ENCODE measurements around the gene FBXO5. TPM values are rescaled to one million over a fixed set of nuclear protein-coding genes. Genes with fewer than 3 reads are reported as not detected.
A peak's percentile ranks its signal among the peaks of the same experiment; 100 is the strongest.
"Not testable (repeated sequence)": the region's sequence is repeated elsewhere in the genome, so short reads cannot be mapped to it uniquely, and the experiment has no call there.

FBXO5 gene
- total RNA-seq, 4 donors from 2014 or later = 0.66 to 3.9 (median 1.8) TPM

DNA sequence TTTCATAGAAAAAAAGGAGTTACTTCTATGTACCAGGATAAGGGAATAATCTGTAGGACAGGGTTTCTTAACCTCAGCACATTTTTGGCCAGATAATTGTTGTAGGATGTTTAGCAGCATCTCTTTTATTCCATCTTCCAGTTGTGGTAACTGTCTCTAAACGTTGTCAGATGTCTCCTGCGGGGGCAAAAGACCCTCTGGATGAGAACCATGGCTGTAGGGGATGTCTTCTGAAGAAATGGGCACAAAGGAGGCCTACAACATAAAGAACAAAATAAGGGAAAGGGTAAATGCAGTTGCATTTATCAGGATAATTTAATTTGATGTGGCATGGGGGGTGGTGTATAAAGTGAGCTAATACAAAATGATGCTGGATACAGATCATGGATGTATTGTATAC lies 4.1 kb upstream of the FBXO5 start:
- no peak for DNase-seq (ENCODE audit: low spot score in 2 of 2)
- Histone ChIP-seq H3K27me3 (no peaks in the 10 kb centered on the region), H3K9me3 (no peaks in the 10 kb centered on the region), H3K4me3 (no peak overlapping the region), H3K27ac (no peak overlapping the region), H3K36me3 (peaks cover 2 to 23% (median 7%) of the 10 kb centered on the region in 3 donors), H3K4me1 (peaks cover 0 to 23% (median 21%) of the 10 kb centered on the region in 4 donors)
- 84 to 87% methylated on average over 2 of the region's 2 CpGs for WGBS, 2 donors
- TF ChIP-seq EP300 (IDR thresholded peaks at IDR 0.05) = no peak
- no peak for TF ChIP-seq POLR2A (IDR thresholded peaks at IDR 0.05)
- TF ChIP-seq, protein P1, sequence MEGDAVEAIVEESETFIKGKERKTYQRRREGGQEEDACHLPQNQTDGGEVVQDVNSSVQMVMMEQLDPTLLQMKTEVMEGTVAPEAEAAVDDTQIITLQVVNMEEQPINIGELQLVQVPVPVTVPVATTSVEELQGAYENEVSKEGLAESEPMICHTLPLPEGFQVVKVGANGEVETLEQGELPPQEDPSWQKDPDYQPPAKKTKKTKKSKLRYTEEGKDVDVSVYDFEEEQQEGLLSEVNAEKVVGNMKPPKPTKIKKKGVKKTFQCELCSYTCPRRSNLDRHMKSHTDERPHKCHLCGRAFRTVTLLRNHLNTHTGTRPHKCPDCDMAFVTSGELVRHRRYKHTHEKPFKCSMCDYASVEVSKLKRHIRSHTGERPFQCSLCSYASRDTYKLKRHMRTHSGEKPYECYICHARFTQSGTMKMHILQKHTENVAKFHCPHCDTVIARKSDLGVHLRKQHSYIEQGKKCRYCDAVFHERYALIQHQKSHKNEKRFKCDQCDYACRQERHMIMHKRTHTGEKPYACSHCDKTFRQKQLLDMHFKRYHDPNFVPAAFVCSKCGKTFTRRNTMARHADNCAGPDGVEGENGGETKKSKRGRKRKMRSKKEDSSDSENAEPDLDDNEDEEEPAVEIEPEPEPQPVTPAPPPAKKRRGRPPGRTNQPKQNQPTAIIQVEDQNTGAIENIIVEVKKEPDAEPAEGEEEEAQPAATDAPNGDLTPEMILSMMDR (IDR thresholded peaks at IDR 0.05) = no peak

DNA sequence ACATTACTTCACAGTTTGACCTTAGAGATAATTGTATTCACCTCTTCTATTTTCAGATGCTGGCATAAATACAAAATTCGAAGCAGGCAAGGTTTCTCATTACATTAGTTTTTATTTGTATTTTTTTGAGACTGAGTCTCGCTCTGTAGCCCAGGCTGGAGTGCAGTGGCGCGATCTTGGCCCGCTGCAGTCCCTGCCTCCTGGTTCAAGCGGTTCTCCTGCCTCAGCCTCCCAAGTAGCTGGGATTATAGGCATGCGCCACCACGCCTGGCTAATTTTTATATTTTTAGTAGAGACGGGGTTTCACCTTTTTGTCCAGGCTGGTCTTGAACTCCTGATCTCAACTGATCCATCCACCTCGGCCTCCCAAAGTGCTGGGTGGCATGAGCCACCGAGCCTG lies 2.5 kb upstream of the FBXO5 start:
- 89 to 92% methylated on average over 11 of the region's 11 CpGs for whole genome bisulfite sequencing, 2 donors

DNA sequence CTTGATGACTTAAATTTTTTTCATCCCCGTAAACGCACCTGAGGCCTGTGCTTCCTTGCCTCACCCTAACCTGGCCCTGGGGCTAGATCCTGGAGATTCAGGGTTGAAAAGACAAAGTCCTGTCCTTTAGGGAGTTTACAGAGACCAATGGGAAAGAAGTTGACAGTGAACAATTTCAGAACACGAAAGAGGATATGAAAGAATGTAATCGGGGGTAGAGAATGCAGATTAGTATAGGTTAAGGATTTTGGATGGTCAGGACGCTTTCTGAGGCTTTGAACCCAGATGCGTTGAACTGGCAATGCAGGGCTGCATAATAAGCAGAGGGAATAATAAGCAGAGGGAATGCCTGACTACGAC lies 1.7 kb upstream of the FBXO5 start:
- H3K27ac ChIP-seq = peak overlapping the region; percentile 83 to 95 (median 90)
- no peak for DNase-seq (ENCODE audit: low spot score in 2 of 2)

More for the DNA sequence above, 2.5 kb upstream of the FBXO5 start:
- not testable (repeated sequence) for H3K9me3 ChIP-seq; DNase-seq (ENCODE audit: low spot score in 2 of 2); H3K27me3 ChIP-seq; H3K4me3 ChIP-seq
- Histone ChIP-seq H3K27ac (peak overlapping the region in 2 of 4 donors; percentile 83 to 95), H3K36me3 (peaks cover 0 to 11% (median 2%) of the 10 kb centered on the region in 3 donors), H3K4me1 (peaks cover 0 to 28% (median 25%) of the 10 kb centered on the region in 4 donors)

DNA sequence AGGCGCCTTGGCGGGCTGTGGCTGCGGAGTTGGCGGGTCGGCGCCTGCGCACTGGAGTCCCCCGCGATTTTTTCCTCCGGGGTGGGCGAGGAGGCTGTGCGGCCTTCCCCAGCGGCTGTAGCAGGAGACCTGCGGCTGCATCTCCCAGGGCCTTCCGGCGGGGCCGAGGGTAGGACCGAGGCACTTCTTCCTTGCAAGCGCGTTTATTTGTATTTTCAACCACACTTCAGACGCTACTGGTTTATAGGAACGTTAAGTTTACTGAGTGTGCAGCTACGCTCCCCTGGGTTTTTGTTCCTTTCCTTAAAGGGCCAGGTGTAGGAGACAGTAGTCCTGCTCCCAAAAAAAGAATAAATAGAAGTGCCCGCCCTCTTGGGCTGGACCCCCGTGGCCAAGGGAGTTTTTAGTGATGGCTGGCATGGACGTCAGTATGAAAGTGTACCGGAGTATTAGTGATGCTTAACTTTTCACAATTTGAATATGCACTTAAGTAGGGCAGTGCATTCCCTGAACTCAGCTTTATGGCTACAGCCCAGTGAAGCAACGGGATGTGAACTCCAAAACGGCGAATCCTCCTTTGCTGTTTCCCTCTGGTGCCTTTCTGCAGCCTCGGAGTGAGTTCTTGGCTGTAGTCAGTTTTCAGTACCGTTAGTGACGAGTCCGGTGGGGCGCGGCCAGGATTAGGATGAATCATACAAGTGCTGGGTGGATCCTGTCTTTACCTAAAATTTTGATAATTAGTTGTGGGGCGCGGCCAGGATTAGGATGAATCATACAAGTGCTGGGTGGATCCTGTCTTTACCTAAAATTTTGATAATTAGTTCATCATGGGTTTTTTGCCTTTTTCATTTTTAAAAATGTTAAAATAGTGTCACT lies 1.0 kb upstream of the FBXO5 start:
- peak; percentile 84 to 85 for DNase-seq (ENCODE audit: low spot score in 2 of 2)
- H3K36me3 ChIP-seq = peaks cover 0 to 8% (median 0%) of the 10 kb centered on the region in 3 donors
- H3K27ac ChIP-seq = peak overlapping the region; percentile 83 to 95 (median 90)
- H3K27me3 ChIP-seq = no peaks in the 10 kb centered on the region
- no peaks in the 10 kb centered on the region for H3K9me3 ChIP-seq
- peak in 1 of 2 donors; percentile 39 for TF ChIP-seq EP300 (IDR thresholded peaks at IDR 0.05)
- TF ChIP-seq, protein P1 (IDR thresholded peaks at IDR 0.05) = peak in 1 of 5 experiments; percentile 11
- no peak for TF ChIP-seq POLR2A (IDR thresholded peaks at IDR 0.05)
- H3K4me1 ChIP-seq = peaks cover 0 to 28% (median 25%) of the 10 kb centered on the region in 4 donors
- peak overlapping the region; percentile 52 to 87 (median 70) for H3K4me3 ChIP-seq
- WGBS, 2 donors = 0% methylated on average over 38 of the region's 38 CpGs

More for the DNA sequence above, 1.7 kb upstream of the FBXO5 start:
- H3K36me3 ChIP-seq = peaks cover 0 to 8% (median 0%) of the 10 kb centered on the region in 3 donors
- no peaks in the 10 kb centered on the region for H3K27me3 ChIP-seq
- TF ChIP-seq POLR2A (IDR thresholded peaks at IDR 0.05) (no peak), EP300 (IDR thresholded peaks at IDR 0.05) (no peak)
- TF ChIP-seq, protein P1 (IDR thresholded peaks at IDR 0.05) = no peak
- no peaks in the 10 kb centered on the region for H3K9me3 ChIP-seq
- H3K4me1 ChIP-seq = peaks cover 0 to 28% (median 25%) of the 10 kb centered on the region in 4 donors
- H3K4me3 ChIP-seq = peak overlapping the region; percentile 52 to 87 (median 70)
- WGBS, 2 donors = 2 to 4% methylated on average over 7 of the region's 7 CpGs

DNA sequence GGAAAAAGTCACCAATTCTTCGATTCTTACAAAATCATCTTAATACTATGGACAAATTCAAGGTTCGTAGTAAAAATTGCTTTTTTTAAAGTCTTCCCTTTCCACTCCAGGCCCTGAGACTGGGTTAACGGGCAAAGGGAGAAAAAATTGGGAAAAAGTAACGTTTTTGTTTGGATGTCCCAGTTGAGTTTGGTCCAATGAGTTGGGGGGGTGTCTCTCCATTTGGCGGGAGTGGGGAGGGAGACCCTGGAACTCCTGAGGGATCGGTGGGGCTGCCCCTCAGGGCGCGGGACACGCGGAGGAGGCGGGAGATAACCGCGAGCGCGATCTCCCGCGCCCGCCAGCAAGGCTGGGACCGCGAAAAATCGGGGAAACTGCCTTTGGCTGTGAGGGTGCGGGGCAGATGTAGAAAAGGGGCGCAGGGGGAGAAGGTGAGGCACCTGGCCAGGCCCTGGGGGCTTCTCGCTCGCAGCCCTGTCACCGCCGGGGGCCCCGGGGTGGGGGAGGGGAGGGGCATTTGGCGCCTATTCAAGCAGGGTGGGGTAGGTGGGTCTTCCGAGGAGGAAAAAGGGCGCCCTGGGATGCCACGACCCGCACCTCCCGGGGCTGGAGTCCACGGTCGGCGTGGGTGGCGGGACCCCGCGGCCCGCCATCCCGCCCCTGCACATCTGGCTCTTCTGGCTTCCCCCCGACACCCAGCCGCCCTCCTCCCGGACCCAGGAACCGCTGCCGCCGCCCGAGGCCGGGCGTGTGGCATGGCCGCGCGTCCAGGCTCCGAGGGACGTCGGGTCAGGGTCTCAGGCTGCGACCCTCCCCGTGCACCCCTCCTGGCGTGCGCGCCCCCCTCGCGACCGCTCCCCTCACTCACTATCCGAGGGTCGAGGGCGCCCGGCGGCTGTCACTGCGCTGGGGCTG lies 595 bp downstream of the FBXO5 start:
- DNase-seq (ENCODE audit: low spot score in 2 of 2) = no peak
- peaks cover 0 to 8% (median 0%) of the 10 kb centered on the region in 3 donors for H3K36me3 ChIP-seq
- no peak overlapping the region for H3K27ac ChIP-seq
- no peaks in the 10 kb centered on the region for H3K27me3 ChIP-seq
- no peaks in the 10 kb centered on the region for H3K9me3 ChIP-seq
- H3K4me3 ChIP-seq = peak overlapping the region; percentile 52 to 87 (median 70)
- H3K4me1 ChIP-seq = peaks cover 0 to 28% (median 25%) of the 10 kb centered on the region in 4 donors
- WGBS, 2 donors = 5 to 9% methylated on average over 27 to 49 of the region's 71 CpGs
- TF ChIP-seq EP300 (IDR thresholded peaks at IDR 0.05) (no peak), POLR2A (IDR thresholded peaks at IDR 0.05) (no peak)
- TF ChIP-seq, protein P1 (IDR thresholded peaks at IDR 0.05) = no peak
